Heart left ventricle (tissue), 16 donors: ENCODE data around the gene GRAMD4. TPM values are rescaled to one million over a fixed set of nuclear protein-coding genes. Genes with fewer than 3 reads are reported as not detected.
A peak's percentile ranks its signal among the peaks of the same experiment; 100 is the strongest.

Experiments
- ATAC-seq, 4 donors: fragments of 200-7000 bp; cut with Tn5 transposase; one replicate each; pipeline ENCODE4 v1.9.1; 2020 to 2022; ENCODE audit warnings: moderate library complexity in 4 of 4, mild to moderate bottlenecking in 3 of 4, moderate number of reproducible peaks in 1 of 4
- DNase-seq, 5 donors: peaks; one replicate each; pipeline ENCODE4 v3.0.0-alpha.2; 2020
- H3K27ac ChIP-seq, 12 donors: fragments of 200-600 bp; sonication (generic) in 4 of 12; one replicate each; pipeline versions ENCODE4 v1.5.0 to v1.8.0; 2016 to 2022; ENCODE audit warnings: mild to moderate bottlenecking in 2 of 12
- H3K27me3 ChIP-seq, 9 donors: fragments of 200-600 bp; sonication (generic) in 2 of 9; one replicate each; pipeline versions ENCODE4 v1.5.1 to v1.8.0; 2016 to 2022; ENCODE audit warnings: mild to moderate bottlenecking in 3 of 9
- H3K36me3 ChIP-seq, 9 donors: fragments of 200-600 bp; sonication (generic) in 2 of 9; one replicate each; pipeline versions ENCODE4 v1.5.0 to v1.8.0; 2018 to 2022; ENCODE audit warnings: mild to moderate bottlenecking in 2 of 9
- H3K4me1 ChIP-seq, 12 donors: fragments of 200-600 bp; sonication (generic) in 4 of 12; one replicate each; pipeline versions ENCODE4 v1.5.0 to v1.8.0; 2016 to 2022; ENCODE audit warnings: mild to moderate bottlenecking in 3 of 12
- H3K4me3 ChIP-seq, 12 donors: fragments of 200-600 bp; sonication (generic) in 4 of 12; one replicate each; pipeline versions ENCODE4 v1.5.0 to v1.8.0; 2017 to 2022; ENCODE audit warnings: mild to moderate bottlenecking in 9 of 12, moderate library complexity in 4 of 12
- H3K9me3 ChIP-seq, 12 donors: fragments of 200-600 bp; sonication (generic) in 4 of 12; one replicate each; pipeline versions ENCODE4 v1.5.0 to v1.8.0; 2016 to 2022; ENCODE audit warnings: mild to moderate bottlenecking in 1 of 12
- POLR2A ChIP-seq, 2 donors: fragments of 450-650 bp; IDR thresholded peaks; one replicate each; pipeline ENCODE4 v1.6.1; 2017; ENCODE audit warnings: antibody characterized with exemption in 2 of 2, mild to moderate bottlenecking in 2 of 2, moderate library complexity in 2 of 2
- WGBS, 4 donors: extraction: QIAGEN DNeasy Blood & Tissue Kit in 2 of 4; methylation state at CpG; one replicate each; pipeline versions ENCODE4 v1.1.5 to v1.1.7; 2013 to 2018; 5-methylcytosine and 5-hydroxymethylcytosine counted together
- intact Hi-C, 10 donors: fragments of 100-400 bp; cut with DNase I; formaldehyde crosslinking; loops; one replicate each; pipeline versions ENCODE4 v1.11.1 to v1.14.2; 2022
- polyA plus RNA-seq, 2 donors: library from polyadenylated mRNA; stranded (reverse); fragments of 200-250 nt; gene quantifications; one replicate each; pipeline ENCODE4 v1.2.3, GENCODE V29; 2013
- total RNA-seq, 9 donors: library from RNA; depleted of rRNA in 2 of 9; stranded (reverse); fragments of >200 nt in 2 of 9; fragmentation: NEBNext Ultra II Directional in 3 of 9; extraction: Animal tissue kit (Norgen Biotek cat#: 25700) in 3 of 9; gene quantifications; one replicate each; pipeline versions ENCODE4 v1.1.0 to v1.2.4, GENCODE V29; 2016 to 2023
- TF ChIP-seq, protein P1 (sequence below), 12 donors: fragments of 200-600 bp; sonication (generic) in 4 of 12; IDR thresholded peaks; one replicate each; pipeline versions ENCODE4 v1.5.0 to v1.8.0; 2018 to 2022; ENCODE audit warnings: antibody characterized with exemption in 12 of 12, mild to moderate bottlenecking in 5 of 12
- donor health status: ischemic (EF 13 %, LVEDD 7.1; RV severe dilation, severe dysfunction).
- donor health status: healthy with polysubstance abuse.
- donor health status: DM: no; HTN: yes; CAD: no.
- donor health status: DM: no; HTN: no; CAD: no.
- donor health status: ischemic (EF 25% LVEDD 6.9; RV normal size, moderate dysfunction).
- donor health status: ischemic (EF 25% LVEDD 5.7; RV mildly dilated, moderate dysfunction).
- donor health status: healthy.
- donor health status: DM: yes; HTN: yes; CAD: no.
- donor health status: ischemic (EF 35%, LVEDD 5.7; RV mildly dilated, moderate dysfunction).
- donor health status: nonischemic (EF 11% LVEDD 7.7; RV severe dilation, severe dysfunction).
- donor health status: DM: yes; HTN: yes; CAD: no.
- donor health status: PGD.
- donor health status: ischemic (EF 29% LVEDD 5.4; RV normal size, mild dysfunction).
- donor health status: nonischemic (EF 23%, LVEDD 6.1; RV moderate dilation, normal function).

The GRAMD4 gene
- total and polyA plus RNA-seq, 11 donors: 22.4 to 122 (median 63.1) TPM

GRCh38 chr22:46617207-46617985 is 2.8 kb upstream of the GRAMD4 start:
- Histone ChIP-seq H3K36me3 (no peaks in the 10 kb centered on the region), H3K9me3 (no peaks in the 10 kb centered on the region), H3K4me3 (no peak overlapping the region), H3K4me1 (peaks cover 29 to 76% (median 68%) of the 10 kb centered on the region in 12 donors), H3K27me3 (no peaks in the 10 kb centered on the region), H3K27ac (peak overlapping the region in 11 of 12 donors; percentile 34 to 86 (median 82))
- intact Hi-C loops: loop anchor here in 3 of 10 donors (5.0 kb wide), 2 partner anchors 35 to 40 kb away; no protein-coding TSS in a partner anchor
- 66 to 71% (median 69%) methylated on average over 18 of the region's 18 CpGs for WGBS, 4 donors
- DNase-seq (peak in 1 of 5 donors; percentile 59), ATAC-seq (no peak)
- TF ChIP-seq POLR2A (IDR thresholded peaks at IDR 0.05): no peak
- TF ChIP-seq, protein P1, sequence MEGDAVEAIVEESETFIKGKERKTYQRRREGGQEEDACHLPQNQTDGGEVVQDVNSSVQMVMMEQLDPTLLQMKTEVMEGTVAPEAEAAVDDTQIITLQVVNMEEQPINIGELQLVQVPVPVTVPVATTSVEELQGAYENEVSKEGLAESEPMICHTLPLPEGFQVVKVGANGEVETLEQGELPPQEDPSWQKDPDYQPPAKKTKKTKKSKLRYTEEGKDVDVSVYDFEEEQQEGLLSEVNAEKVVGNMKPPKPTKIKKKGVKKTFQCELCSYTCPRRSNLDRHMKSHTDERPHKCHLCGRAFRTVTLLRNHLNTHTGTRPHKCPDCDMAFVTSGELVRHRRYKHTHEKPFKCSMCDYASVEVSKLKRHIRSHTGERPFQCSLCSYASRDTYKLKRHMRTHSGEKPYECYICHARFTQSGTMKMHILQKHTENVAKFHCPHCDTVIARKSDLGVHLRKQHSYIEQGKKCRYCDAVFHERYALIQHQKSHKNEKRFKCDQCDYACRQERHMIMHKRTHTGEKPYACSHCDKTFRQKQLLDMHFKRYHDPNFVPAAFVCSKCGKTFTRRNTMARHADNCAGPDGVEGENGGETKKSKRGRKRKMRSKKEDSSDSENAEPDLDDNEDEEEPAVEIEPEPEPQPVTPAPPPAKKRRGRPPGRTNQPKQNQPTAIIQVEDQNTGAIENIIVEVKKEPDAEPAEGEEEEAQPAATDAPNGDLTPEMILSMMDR (IDR thresholded peaks at IDR 0.05): no peak

GRCh38 chr22:46617986-46618647 is 2.1 kb upstream of the GRAMD4 start:
- no peak for ATAC-seq
- Histone ChIP-seq H3K27me3 (no peaks in the 10 kb centered on the region), H3K4me1 (peaks cover 23 to 76% (median 61%) of the 10 kb centered on the region in 12 donors), H3K4me3 (no peak overlapping the region), H3K36me3 (no peaks in the 10 kb centered on the region), H3K9me3 (no peaks in the 10 kb centered on the region), H3K27ac (peak overlapping the region in 11 of 12 donors; percentile 47 to 86 (median 84))
- TF ChIP-seq, protein P1 (IDR thresholded peaks at IDR 0.05): no peak
- no peak for TF ChIP-seq POLR2A (IDR thresholded peaks at IDR 0.05)
- intact Hi-C loops: loop anchor here in 3 of 10 donors (5.0 kb wide), 2 partner anchors 34 to 41 kb away; no protein-coding TSS in a partner anchor
- DNase-seq: peak in 1 of 5 donors; percentile 62
- 82 to 83% (median 83%) methylated on average over 23 to 29 of the region's 29 CpGs for WGBS, 4 donors

GRCh38 chr22:46618667-46619066 is 1.5 kb upstream of the GRAMD4 start:
- no peaks in the 10 kb centered on the region for H3K9me3 ChIP-seq
- H3K27me3 ChIP-seq: no peaks in the 10 kb centered on the region
- DNase-seq (peak in 4 of 5 donors; percentile 61 to 87 (median 77)), ATAC-seq (peak; percentile 30 to 66 (median 45))
- no peaks in the 10 kb centered on the region for H3K36me3 ChIP-seq
- intact Hi-C loops: loop anchor here in 3 of 10 donors (5.0 kb wide), 2 partner anchors 34 to 41 kb away; no protein-coding TSS in a partner anchor
- H3K4me1 ChIP-seq: peaks cover 18 to 75% (median 59%) of the 10 kb centered on the region in 12 donors
- TF ChIP-seq, protein P1 (IDR thresholded peaks at IDR 0.05): no peak
- TF ChIP-seq POLR2A (IDR thresholded peaks at IDR 0.05): no peak
- H3K4me3 ChIP-seq: no peak overlapping the region
- 47 to 70% (median 56%) methylated on average over 16 to 19 of the region's 19 CpGs for WGBS, 4 donors
- H3K27ac ChIP-seq: peak overlapping the region in 11 of 12 donors; percentile 62 to 92 (median 84)
